RWPE1 (cell line): ENCODE measurements around the gene HOXA11.

Experiments
- CTCF ChIA-PET: fragments of 350-600 bp; sonication (Branson Sonifier 250); formaldehyde crosslinking; extraction: SDS; loops from one replicate; lab custom pipeline; 2021; lab: Yijun Ruan, JAX
- POLR2A ChIA-PET: fragments of 400-600 bp; formaldehyde crosslinking; extraction: SDS; loops from one replicate; lab custom pipeline; 2020; ENCODE audit warnings: antibody characterized with exemption; ENCODE audit not compliant: low non-redundant PET; lab: Yijun Ruan, JAX
- DNase-seq: peaks from one replicate; pipeline ENCODE4 v3.0.0; 2012; ENCODE audit warnings: low spot score
- H3K27ac ChIP-seq: fragments of 450-650 bp; 2 replicates; pipeline ENCODE4 v1.5.1; 2017
- TF ChIP-seq, protein P1 (sequence below): fragments of 450-650 bp; conservative IDR thresholded peaks from 2 replicates; pipeline ENCODE4 v1.5.1; 2017; ENCODE audit warnings: low read depth, mild to moderate bottlenecking

Gene HOXA11

DNA sequence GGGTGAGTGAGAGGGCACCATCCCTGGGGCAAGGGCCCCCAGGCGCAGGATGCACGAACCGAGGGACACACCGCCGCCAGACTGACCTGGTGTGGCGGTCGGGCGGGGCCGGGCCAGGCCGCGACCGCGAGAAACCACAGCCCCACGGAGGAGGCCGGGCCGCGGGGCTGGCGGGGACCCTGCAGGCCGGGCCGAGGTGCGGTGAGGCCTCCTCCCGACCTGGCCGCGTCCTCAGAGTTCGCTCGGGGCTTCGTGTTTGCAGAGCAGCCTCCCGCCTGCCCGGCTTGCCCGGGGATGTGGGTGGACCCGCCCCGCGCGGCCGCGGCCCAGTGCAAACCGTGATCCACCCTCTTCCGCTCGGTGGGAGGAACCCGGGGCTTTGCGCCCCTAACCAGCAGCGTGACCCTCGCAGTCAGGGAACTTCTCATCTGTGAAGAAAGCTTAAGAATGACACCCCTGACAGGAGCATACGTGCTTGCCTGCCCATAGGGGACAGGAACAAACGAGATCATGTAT lies 35.5 kb upstream of the HOXA11 start:
- ChIA-PET POLR2A (no interaction called here), CTCF (no interaction called here)
- H3K27ac ChIP-seq, result no peak overlapping the region
- no peak for DNase-seq
- TF ChIP-seq, protein P1, sequence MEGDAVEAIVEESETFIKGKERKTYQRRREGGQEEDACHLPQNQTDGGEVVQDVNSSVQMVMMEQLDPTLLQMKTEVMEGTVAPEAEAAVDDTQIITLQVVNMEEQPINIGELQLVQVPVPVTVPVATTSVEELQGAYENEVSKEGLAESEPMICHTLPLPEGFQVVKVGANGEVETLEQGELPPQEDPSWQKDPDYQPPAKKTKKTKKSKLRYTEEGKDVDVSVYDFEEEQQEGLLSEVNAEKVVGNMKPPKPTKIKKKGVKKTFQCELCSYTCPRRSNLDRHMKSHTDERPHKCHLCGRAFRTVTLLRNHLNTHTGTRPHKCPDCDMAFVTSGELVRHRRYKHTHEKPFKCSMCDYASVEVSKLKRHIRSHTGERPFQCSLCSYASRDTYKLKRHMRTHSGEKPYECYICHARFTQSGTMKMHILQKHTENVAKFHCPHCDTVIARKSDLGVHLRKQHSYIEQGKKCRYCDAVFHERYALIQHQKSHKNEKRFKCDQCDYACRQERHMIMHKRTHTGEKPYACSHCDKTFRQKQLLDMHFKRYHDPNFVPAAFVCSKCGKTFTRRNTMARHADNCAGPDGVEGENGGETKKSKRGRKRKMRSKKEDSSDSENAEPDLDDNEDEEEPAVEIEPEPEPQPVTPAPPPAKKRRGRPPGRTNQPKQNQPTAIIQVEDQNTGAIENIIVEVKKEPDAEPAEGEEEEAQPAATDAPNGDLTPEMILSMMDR, result no peak

DNA sequence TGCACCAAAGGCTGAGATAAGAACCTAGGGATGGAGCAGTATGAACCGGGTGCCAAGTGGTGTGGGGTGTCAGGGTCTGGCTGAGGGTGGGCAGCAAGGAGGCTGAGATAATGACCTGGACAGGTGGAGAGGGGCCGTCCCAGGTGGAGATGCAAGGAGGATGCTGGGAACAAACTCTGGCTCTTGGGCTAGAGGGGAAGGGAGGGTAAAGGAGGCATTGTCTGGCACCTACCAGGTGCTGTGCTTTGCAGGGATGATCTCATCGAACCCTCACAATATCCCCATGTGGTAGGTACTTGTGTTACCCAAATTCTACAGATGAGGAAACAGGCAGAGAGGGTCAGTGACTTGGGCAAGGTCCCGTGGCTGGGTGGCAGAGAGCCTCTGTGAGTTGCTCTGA lies 34.8 kb upstream of the HOXA11 start:
- ChIA-PET CTCF (no interaction called here), POLR2A (no interaction called here)
- DNase-seq, result no peak
- TF ChIP-seq, protein P1, result no peak
- no peak overlapping the region for H3K27ac ChIP-seq

DNA sequence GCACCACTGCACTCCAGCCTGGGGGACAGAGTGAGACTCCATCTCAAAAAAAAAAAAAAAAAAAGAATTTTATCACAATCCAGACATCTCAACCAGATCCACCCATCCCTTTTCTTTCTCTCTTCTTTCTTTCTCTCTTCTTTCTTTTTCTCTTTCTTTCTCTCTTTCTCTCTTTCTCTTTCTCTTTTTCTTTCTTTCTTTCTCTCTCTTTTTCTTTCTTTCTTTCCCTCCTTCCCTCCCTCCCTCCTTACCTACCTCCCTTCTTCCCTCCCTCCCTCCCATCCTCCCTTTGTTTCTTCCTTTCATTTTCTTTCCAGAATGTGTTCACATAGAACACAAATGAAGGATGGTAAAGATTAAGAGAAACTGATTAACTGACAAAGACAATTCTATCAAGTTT lies 32.9 kb upstream of the HOXA11 start:
- TF ChIP-seq, protein P1, result no peak
- CTCF ChIA-PET, result no interaction called here
- DNase-seq, result no peak
- POLR2A ChIA-PET, result no interaction called here
- no peak overlapping the region for H3K27ac ChIP-seq

DNA sequence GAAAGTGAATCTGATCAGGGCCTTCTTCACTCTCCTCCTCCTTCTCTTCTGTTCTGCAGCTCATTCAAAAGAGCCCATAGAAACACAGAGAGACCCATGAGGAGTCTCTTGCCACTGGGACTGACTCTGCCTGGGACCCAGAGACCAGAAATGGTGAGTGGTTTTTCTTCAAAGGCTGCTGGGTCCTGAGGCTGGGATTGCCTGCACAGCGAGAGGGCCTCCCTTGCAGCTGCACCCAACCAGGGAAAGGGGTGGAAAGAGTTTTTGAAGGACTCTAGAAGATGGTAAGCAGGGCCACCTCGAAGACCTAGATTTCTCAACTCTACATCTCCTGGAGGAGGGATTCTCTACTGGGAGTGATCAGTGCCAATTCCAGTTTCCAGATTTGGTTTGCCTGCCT lies 30.3 kb upstream of the HOXA11 start:
- no peak for DNase-seq
- CTCF ChIA-PET, result no interaction called here
- TF ChIP-seq, protein P1, result no peak
- POLR2A ChIA-PET, result no interaction called here
- no peak overlapping the region for H3K27ac ChIP-seq

DNA sequence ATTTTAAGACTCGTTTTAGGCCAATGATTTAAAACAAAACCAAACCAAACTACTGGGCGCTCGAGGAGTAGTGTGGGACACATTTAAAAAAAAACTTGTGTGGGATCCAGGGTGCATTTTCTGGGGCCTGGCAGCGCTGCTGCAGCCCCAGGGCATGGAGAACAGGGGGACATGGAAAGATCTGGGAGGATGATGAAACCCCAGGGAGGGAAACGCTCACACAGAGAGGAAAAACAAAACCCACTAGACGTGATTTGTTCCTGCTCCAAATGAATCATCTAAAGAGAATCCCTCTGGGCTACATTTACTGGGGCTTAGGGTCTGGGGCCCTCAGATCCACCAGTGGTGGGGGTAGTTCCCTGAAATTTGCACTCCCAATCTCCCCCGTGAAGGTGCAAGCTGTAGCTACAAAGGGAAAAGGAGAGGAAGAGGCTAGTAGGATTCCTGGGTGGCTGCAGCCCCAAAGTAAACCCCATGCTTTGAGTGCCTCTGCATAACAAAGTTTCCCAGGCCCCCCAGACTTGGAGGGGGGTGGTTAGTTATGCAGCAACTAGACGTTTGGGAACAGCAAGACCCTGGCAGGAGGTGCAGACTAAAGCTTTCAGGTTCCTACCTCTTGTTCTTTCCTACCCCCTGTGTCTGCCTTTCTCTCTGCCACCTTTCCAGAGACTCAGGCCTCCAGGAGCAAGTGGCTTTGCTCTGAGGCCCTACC lies 29.4 kb upstream of the HOXA11 start:
- TF ChIP-seq, protein P1, result no peak
- POLR2A ChIA-PET, result no interaction called here
- DNase-seq, result no peak
- CTCF ChIA-PET, result no interaction called here
- no peak overlapping the region for H3K27ac ChIP-seq

DNA sequence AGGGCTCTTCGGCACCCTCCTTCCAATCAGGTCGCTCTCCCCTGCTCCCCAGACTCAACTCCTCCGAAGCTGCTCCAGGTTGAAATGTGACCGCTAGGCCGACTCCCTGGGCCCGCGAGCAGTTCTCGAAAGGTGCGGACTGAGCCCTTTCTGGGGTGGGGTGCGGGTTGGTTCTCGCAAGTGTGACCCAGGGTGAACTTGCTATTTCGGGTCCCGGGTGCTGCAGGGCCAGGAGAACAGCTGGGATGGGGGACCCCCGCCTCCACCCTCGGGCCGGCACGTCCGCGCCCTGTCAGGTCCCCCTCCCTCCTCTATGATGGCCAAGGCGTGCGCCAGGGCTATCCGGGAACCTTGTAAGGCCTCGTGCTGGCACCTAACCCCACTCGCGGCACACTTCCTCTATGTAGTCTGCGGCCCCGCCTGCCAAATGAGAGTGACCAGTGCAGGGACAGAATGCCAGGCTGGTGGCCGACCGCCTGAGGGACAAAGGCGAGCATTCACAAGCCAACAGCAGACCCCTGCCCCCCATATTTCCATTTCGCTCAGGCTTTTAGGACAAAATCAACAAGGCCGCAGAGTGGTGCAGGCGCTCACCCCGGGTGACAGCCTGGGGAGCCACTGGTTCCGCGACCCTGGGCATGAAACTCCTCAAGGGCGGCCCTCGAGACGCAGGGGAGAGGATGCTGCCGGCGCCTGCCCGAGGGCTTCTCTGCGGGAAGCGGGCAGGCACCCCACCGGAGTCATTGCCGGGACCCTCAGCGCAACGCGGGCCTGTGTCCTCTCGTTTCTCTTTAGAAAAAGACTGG lies 28.6 kb upstream of the HOXA11 start:
- TF ChIP-seq, protein P1, result no peak
- ChIA-PET POLR2A (no interaction called here), CTCF (no interaction called here)
- no peak overlapping the region for H3K27ac ChIP-seq
- no peak for DNase-seq
